ENCODE measurements around the gene JCAD. TPM values are rescaled to one million over a fixed set of nuclear protein-coding genes. Genes with fewer than 3 reads are reported as not detected.

The JCAD gene
- total RNA-seq, 1 donor, result 2.3 TPM

DNA sequence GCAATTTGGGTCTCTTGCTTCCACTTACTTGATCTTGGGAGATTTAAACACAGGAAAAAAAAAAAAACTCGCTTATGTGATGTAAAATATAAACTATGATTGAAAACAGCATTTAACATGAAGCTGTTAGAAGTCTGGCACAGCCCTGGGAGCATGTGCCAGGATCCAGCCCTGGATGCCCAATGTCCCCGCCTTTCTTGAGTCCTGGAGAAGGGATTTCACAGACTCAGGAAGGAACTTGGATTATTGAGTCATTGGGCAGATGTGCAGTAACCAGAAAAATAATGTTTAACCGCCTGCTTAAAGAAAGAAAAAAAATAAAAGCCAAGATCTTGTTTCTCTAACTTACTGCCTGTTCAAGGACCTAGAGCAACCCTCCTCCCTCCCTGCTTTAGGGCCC, 3.7 kb upstream of the JCAD start:
- TF ChIP-seq, protein P1, sequence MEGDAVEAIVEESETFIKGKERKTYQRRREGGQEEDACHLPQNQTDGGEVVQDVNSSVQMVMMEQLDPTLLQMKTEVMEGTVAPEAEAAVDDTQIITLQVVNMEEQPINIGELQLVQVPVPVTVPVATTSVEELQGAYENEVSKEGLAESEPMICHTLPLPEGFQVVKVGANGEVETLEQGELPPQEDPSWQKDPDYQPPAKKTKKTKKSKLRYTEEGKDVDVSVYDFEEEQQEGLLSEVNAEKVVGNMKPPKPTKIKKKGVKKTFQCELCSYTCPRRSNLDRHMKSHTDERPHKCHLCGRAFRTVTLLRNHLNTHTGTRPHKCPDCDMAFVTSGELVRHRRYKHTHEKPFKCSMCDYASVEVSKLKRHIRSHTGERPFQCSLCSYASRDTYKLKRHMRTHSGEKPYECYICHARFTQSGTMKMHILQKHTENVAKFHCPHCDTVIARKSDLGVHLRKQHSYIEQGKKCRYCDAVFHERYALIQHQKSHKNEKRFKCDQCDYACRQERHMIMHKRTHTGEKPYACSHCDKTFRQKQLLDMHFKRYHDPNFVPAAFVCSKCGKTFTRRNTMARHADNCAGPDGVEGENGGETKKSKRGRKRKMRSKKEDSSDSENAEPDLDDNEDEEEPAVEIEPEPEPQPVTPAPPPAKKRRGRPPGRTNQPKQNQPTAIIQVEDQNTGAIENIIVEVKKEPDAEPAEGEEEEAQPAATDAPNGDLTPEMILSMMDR (IDR thresholded peaks at IDR 0.05; ENCODE audit: insufficient read depth, low read length), result no peak
- DNase-seq (ENCODE audit: low read depth), result peak; percentile 47
- H3K4me3 ChIP-seq (ENCODE audit: low read depth, low read length), result no peak overlapping the region

DNA sequence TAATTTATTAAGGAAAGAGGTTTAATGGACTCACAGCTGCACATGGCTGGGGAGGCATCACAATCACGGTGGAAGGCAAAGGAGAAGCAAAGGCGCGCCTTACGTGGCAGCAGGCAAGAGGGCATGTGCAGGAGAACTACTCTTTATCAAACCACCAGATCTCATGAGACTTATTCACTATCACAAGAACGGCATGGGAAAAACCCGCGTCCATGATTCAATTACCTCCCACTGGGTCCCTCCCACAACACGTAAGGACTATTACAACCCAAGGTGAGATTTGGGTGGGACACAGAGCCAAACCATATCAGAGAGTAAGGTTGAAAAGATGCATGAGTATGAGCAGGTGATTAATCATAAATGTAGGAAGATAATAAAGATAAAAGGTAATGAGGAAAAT, 3.2 kb upstream of the JCAD start:
- TF ChIP-seq, protein P1 (IDR thresholded peaks at IDR 0.05; ENCODE audit: insufficient read depth, low read length), result no peak
- no peak for DNase-seq (ENCODE audit: low read depth)
- no peak overlapping the region for H3K4me3 ChIP-seq (ENCODE audit: low read depth, low read length)

DNA sequence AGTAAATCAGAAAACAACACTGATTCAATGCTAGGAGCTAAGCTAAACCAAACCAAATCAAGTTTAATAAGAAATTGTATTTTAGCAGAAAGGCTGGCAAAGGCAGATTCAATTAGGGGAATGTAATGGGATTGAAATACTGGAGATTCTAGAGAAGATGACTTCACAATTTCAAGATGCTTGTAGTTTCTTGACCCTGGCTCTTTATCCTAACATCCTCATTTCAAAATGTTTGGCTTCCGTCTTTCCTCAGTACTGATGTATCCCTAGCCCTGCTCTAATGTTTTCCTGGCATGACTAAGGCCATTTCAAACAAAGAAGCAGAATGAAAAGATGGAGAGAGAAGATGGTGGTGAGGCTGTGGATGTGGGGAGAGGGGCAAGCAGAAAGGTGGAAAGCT, 2.7 kb upstream of the JCAD start:
- TF ChIP-seq, protein P1 (IDR thresholded peaks at IDR 0.05; ENCODE audit: insufficient read depth, low read length), result no peak
- peak; percentile 62 for DNase-seq (ENCODE audit: low read depth)
- H3K4me3 ChIP-seq (ENCODE audit: low read depth, low read length), result no peak overlapping the region

DNA sequence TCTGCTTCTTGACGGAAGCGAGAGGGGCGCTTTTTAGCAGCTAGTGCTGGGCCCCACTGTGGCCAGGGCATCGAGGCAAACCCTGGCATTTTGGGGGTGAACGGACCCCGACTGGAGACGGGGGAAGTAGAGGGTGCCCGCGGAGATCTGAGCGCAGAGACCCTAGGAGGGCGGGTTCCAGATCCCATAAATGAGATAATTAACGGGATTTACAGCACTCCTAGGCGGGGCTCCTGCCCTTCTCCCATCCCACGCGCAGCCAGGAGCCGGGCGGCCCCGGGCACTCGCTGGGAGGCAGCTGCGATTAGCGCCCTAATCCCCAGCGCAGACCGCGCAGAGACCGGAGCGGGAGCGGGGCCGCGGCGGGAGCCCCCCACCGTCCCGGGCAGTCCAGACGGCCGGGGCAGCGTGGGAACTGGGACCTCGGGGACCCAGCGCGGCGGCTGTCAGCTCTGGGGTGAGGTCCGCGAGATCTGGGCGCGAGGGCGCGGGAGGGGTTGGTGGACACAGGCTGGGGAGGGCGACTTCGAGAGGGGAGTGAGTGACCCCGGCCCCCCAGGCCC, 735 bp downstream of the JCAD start:
- no peak for DNase-seq (ENCODE audit: low read depth)
- TF ChIP-seq, protein P1 (IDR thresholded peaks at IDR 0.05; ENCODE audit: insufficient read depth, low read length), result no peak

DNA sequence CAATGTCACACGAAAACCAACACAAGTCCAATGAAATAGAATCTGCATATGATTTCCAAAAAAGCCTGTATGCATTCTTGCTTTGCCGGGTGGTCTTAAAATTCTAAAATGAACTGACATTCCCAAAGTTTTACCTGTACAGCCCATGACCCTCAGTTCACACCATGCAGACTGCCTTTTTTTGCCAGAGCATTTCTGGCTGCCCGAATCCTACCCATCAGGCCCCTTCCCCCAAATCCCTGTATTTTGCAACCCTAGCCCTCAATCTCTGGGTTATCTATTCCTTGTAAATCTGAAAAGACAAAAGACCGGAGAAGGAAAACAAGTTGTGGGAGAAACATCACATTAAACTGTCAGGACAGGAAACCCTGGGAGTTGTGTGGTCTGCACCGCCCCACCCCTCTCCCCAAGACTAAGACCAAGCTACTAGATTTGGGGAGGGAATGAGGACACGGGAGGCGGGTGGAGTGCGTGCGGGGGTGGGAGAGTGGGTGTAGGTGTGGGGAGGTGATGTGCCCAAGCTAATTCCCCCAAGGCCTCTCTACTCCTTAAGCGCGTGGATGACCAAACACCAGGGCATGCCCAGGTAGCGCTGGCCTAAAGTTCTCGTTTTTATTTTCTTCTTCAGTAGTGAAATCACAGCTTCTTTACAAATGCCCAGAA, 1.4 kb downstream of the JCAD start:
- DNase-seq (ENCODE audit: low read depth), result no peak
- TF ChIP-seq, protein P1 (IDR thresholded peaks at IDR 0.05; ENCODE audit: insufficient read depth, low read length), result no peak
- peak overlapping the region; percentile 71 for H3K4me3 ChIP-seq (ENCODE audit: low read depth, low read length)

More for the DNA sequence above, 735 bp downstream of the JCAD start:
- H3K4me3 ChIP-seq (ENCODE audit: low read depth, low read length), result peak overlapping the region; percentile 71

DNA sequence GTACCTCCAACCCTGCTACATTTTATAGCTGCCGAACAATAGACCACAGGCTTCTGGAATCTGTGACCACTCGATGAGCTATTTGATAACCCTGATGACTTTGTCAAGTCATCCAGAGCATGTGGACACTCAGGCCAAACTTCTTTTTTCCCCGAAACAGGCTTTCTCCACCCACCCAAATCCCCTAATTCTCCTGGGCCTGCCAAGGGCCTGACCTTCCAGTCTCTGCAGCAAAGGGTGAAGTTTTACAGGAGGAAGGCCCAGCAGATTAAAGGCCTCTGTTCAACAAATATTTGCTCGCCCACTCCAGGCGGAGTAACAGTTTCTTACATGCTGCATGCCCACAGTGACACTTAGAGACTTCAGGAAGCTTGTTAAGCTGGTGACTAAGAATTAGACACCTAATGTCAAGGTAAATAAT, 2.0 kb downstream of the JCAD start:
- no peak overlapping the region for H3K4me3 ChIP-seq (ENCODE audit: low read depth, low read length)
- no peak for DNase-seq (ENCODE audit: low read depth)
- TF ChIP-seq, protein P1 (IDR thresholded peaks at IDR 0.05; ENCODE audit: insufficient read depth, low read length), result no peak

Measured in fibroblast of the aortic adventitia (primary cell).